ENCODE data around the gene CDRT4. TPM values are rescaled to one million over a fixed set of nuclear protein-coding genes. Genes with fewer than 3 reads are reported as not detected.
A peak's percentile ranks its signal among the peaks of the same experiment; 100 is the strongest.

The CDRT4 gene
- total RNA-seq (2021) (11.0 and 17.9 TPM in 2 replicates), Bru-seq, nascent RNA (percentile 61 among the genes with signal in this experiment), BruChase-seq, experiment 1, labeled RNA remaining after a 2-hour chase (percentile 76 among the genes with signal in this experiment), BruChase-seq, experiment 2, labeled RNA remaining after a 6-hour chase (percentile 52 among the genes with signal in this experiment)
- long read RNA-seq, result 0 reads

- ChIA-PET POLR2A (ENCODE audit: unreplicated experiment) (no interaction called here), CTCF (no interaction called here)
- intact Hi-C loops (cut with micrococcal nuclease; ENCODE audit: unreplicated experiment), result no loop called here
- H3F3A ChIP-seq (ENCODE audit: insufficient read depth, low read depth), result no peaks in the 10 kb centered on the region
- TF ChIP-seq, protein P1, sequence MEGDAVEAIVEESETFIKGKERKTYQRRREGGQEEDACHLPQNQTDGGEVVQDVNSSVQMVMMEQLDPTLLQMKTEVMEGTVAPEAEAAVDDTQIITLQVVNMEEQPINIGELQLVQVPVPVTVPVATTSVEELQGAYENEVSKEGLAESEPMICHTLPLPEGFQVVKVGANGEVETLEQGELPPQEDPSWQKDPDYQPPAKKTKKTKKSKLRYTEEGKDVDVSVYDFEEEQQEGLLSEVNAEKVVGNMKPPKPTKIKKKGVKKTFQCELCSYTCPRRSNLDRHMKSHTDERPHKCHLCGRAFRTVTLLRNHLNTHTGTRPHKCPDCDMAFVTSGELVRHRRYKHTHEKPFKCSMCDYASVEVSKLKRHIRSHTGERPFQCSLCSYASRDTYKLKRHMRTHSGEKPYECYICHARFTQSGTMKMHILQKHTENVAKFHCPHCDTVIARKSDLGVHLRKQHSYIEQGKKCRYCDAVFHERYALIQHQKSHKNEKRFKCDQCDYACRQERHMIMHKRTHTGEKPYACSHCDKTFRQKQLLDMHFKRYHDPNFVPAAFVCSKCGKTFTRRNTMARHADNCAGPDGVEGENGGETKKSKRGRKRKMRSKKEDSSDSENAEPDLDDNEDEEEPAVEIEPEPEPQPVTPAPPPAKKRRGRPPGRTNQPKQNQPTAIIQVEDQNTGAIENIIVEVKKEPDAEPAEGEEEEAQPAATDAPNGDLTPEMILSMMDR (conservative IDR thresholded peaks at IDR 0.05), result no peak
- no peak for TF ChIP-seq EZH2 (IDR thresholded peaks at IDR 0.05; ENCODE audit: low read depth)
- H4K20me1 ChIP-seq (ENCODE audit: insufficient read depth), result no peaks in the 10 kb centered on the region
- no TSS peak for BruUV-seq (replicated peaks)
- no peak within 1 kb of the TSS for H2AFZ ChIP-seq
- no peaks in the 10 kb centered on the region for H3K4me1 ChIP-seq (replicated peaks; ENCODE audit: insufficient read depth)
- no peaks in the 10 kb centered on the region for H3K79me2 ChIP-seq (ENCODE audit: low read depth)
- H3K4me2 ChIP-seq, result no peak within 1 kb of the TSS
- H3K9me3 ChIP-seq (ENCODE audit: insufficient read depth, low read depth), result no peaks in the 10 kb centered on the region
- H3K9me2 ChIP-seq (ENCODE audit: insufficient read depth), result no peaks in the 10 kb centered on the region
- no peak for DNase-seq
- no peaks in the 10 kb centered on the region for H3K36me3 ChIP-seq (ENCODE audit: low read depth)
- H3K4me3 ChIP-seq, result no peak within 1 kb of the TSS
- no peak within 1 kb of the TSS for H3K27ac ChIP-seq
- no peaks in the 10 kb centered on the region for H3K27me3 ChIP-seq (ENCODE audit: insufficient read depth, low read depth)
Measured at GRCh38 chr17:15467592-15467991, at the start of gene CDRT4. Gene CDRT4 (minus strand): TSS chr17:15467621. CDS start chr17:15440238, 27,383 bp downstream.

DNA sequence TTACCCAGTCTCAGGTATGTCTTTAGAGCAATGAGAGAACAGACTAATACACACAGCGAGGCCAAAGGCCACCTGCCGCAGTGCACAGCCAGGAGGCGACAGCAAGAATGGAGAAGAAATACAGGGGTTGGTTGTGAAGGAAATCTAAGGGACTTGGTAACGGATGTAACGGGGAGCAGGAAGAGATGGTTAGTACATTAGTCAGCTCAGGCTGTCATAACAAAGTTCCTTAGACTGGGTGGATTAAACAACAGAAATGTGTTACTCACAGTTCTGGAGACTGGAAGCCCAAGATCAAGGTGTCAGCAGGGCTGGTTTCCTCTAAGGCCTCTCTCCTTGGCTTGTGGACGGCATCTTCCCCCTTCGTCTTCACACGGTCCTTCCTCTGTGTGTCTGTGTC is 48.7 kb upstream of the CDRT4 start:
- no peaks in the 10 kb centered on the region for H4K20me1 ChIP-seq (ENCODE audit: insufficient read depth)
- H3K9me3 ChIP-seq (ENCODE audit: insufficient read depth, low read depth), result no peaks in the 10 kb centered on the region
- DNase-seq, result no peak
- H3K27me3 ChIP-seq (ENCODE audit: insufficient read depth, low read depth), result no peaks in the 10 kb centered on the region
- no peaks in the 10 kb centered on the region for H3K9me2 ChIP-seq (ENCODE audit: insufficient read depth)
- no peaks in the 10 kb centered on the region for H3F3A ChIP-seq (ENCODE audit: insufficient read depth, low read depth)
- ChIA-PET POLR2A (ENCODE audit: unreplicated experiment) (no interaction called here), CTCF (no interaction called here)
- H3K4me2 ChIP-seq, result no peak overlapping the region
- no peak overlapping the region for H3K27ac ChIP-seq
- H2AFZ ChIP-seq, result no peak overlapping the region
- no TSS peak for BruUV-seq (replicated peaks)
- TF ChIP-seq EZH2 (IDR thresholded peaks at IDR 0.05; ENCODE audit: low read depth), result no peak
- TF ChIP-seq, protein P1 (conservative IDR thresholded peaks at IDR 0.05), result no peak
- no peaks in the 10 kb centered on the region for H3K36me3 ChIP-seq (ENCODE audit: low read depth)
- H3K4me1 ChIP-seq (replicated peaks; ENCODE audit: insufficient read depth), result no peaks in the 10 kb centered on the region
- H3K4me3 ChIP-seq, result no peak overlapping the region
- intact Hi-C loops (cut with micrococcal nuclease; ENCODE audit: unreplicated experiment), result no loop called here
- H3K79me2 ChIP-seq (ENCODE audit: low read depth), result no peaks in the 10 kb centered on the region

DNA sequence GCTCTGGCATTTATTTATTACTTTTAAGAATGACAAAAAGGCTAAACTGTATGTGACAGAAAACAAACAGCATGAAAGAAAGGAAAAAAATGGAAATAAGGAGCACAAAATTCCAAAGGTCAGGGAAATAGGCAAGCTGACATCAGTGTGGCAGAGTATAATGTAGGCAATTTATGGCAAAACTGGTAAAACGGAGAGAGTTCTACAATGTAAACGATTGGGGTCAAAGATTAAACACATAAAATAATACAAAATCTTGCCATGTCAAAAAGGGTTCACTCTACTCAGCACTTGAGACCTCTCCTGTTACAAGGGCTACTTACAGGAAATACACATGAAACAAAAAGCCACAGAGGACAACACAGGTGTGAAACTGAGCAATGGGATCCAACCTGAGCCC is 47.0 kb upstream of the CDRT4 start:
- intact Hi-C loops (cut with micrococcal nuclease; ENCODE audit: unreplicated experiment), result no loop called here
- CTCF ChIA-PET, result no interaction called here
- Histone ChIP-seq H3F3A (ENCODE audit: insufficient read depth, low read depth) (no peaks in the 10 kb centered on the region), H3K27ac (no peak overlapping the region), H3K36me3 (ENCODE audit: low read depth) (no peaks in the 10 kb centered on the region), H3K4me3 (no peak overlapping the region), H3K4me1 (replicated peaks; ENCODE audit: insufficient read depth) (no peaks in the 10 kb centered on the region), H3K9me2 (ENCODE audit: insufficient read depth) (no peaks in the 10 kb centered on the region), H4K20me1 (ENCODE audit: insufficient read depth) (no peaks in the 10 kb centered on the region), H3K9me3 (ENCODE audit: insufficient read depth, low read depth) (no peaks in the 10 kb centered on the region), H3K4me2 (no peak overlapping the region), H3K79me2 (ENCODE audit: low read depth) (no peaks in the 10 kb centered on the region), H3K27me3 (ENCODE audit: insufficient read depth, low read depth) (no peaks in the 10 kb centered on the region), H2AFZ (no peak overlapping the region)
- DNase-seq, result no peak
- no TSS peak for BruUV-seq (replicated peaks)
- TF ChIP-seq, protein P1 (conservative IDR thresholded peaks at IDR 0.05), result no peak
- no peak for TF ChIP-seq EZH2 (IDR thresholded peaks at IDR 0.05; ENCODE audit: low read depth)
- POLR2A ChIA-PET (ENCODE audit: unreplicated experiment), result no interaction called here

Data from PC-9 (cell line).